WTC11 (cell line): ENCODE measurements around the gene IFNA1.

ENCODE experiments used
- EMX1 ChIP-seq: fragments of 250-450 bp; sonication (Bioruptor Pico); IDR thresholded peaks from 2 replicates; pipeline ENCODE4 v1.8.0; 2021; ENCODE audit warnings: mild to moderate bottlenecking
- NFYB ChIP-seq: sonication (generic); formaldehyde crosslinking; conservative IDR thresholded peaks from 2 replicates; pipeline ENCODE4 v1.8.0; 2022; ENCODE audit warnings: low read depth, missing genetic modification reagents
- TF ChIP-seq, protein P1 (sequence below): fragments of 200-600 bp; IDR thresholded peaks from 2 replicates; pipeline ENCODE4 v1.8.0; 2022; ENCODE audit warnings: antibody characterized with exemption
- TF ChIP-seq, protein P2 (sequence below): sonication (generic); formaldehyde crosslinking; conservative IDR thresholded peaks from 2 replicates; pipeline ENCODE4 v1.8.1; 2022; ENCODE audit warnings: mild to moderate bottlenecking, missing genetic modification reagents

DNA sequence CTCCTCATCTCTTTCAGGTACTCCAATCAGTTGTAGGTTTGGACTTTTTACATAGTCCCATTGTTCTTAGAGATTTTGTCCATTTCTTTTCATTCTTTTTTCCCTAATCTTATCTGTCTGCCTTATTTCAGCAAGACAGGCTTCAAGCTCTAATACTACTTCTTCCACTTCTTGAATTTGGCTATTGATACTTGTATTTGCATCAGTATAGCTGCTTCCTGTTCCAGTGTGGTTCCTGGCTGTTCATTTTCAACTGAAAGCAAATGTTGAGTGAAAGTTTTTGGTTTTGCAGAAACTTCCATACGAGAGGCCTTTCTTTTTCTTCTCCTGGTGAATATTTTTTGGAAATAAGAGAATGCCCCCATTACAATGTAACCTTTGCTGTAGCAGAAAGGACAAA lies 12.0 kb upstream of the IFNA1 start:
- TF ChIP-seq, protein P1, sequence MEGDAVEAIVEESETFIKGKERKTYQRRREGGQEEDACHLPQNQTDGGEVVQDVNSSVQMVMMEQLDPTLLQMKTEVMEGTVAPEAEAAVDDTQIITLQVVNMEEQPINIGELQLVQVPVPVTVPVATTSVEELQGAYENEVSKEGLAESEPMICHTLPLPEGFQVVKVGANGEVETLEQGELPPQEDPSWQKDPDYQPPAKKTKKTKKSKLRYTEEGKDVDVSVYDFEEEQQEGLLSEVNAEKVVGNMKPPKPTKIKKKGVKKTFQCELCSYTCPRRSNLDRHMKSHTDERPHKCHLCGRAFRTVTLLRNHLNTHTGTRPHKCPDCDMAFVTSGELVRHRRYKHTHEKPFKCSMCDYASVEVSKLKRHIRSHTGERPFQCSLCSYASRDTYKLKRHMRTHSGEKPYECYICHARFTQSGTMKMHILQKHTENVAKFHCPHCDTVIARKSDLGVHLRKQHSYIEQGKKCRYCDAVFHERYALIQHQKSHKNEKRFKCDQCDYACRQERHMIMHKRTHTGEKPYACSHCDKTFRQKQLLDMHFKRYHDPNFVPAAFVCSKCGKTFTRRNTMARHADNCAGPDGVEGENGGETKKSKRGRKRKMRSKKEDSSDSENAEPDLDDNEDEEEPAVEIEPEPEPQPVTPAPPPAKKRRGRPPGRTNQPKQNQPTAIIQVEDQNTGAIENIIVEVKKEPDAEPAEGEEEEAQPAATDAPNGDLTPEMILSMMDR: no peak
- TF ChIP-seq, protein P2, sequence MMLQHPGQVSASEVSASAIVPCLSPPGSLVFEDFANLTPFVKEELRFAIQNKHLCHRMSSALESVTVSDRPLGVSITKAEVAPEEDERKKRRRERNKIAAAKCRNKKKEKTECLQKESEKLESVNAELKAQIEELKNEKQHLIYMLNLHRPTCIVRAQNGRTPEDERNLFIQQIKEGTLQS (CRISPR knock-in tag): no peak
- TF ChIP-seq NFYB (CRISPR knock-in tag): no peak
- no peak for TF ChIP-seq EMX1
